ENCODE results near the gene EPB41L4A.

DNA sequence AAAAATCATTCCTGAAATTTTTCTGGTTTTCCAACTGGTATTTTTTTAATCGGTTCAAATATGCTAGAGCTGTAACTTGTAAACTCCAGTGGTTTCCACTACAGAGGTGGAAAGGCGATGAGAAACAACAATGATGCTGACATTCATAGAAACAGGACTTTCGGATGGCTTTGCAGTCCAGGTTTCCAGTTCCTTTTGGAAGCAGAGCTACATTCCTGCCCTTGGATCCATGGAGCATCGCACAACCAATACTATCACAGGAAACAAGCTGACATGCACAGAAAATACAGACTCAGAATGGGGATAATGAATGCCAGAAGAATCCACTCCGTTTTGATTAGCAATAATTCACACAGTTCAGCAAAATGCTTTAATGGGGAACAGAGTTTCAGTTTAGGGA is 140.0 kb downstream of the EPB41L4A start:
- TF ChIP-seq, protein P1, sequence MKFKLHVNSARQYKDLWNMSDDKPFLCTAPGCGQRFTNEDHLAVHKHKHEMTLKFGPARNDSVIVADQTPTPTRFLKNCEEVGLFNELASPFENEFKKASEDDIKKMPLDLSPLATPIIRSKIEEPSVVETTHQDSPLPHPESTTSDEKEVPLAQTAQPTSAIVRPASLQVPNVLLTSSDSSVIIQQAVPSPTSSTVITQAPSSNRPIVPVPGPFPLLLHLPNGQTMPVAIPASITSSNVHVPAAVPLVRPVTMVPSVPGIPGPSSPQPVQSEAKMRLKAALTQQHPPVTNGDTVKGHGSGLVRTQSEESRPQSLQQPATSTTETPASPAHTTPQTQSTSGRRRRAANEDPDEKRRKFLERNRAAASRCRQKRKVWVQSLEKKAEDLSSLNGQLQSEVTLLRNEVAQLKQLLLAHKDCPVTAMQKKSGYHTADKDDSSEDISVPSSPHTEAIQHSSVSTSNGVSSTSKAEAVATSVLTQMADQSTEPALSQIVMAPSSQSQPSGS (tag by site-specific recombination; IDR thresholded peaks at IDR 0.05; ENCODE audit: low read depth) = no peak
- TF ChIP-seq, protein P2, sequence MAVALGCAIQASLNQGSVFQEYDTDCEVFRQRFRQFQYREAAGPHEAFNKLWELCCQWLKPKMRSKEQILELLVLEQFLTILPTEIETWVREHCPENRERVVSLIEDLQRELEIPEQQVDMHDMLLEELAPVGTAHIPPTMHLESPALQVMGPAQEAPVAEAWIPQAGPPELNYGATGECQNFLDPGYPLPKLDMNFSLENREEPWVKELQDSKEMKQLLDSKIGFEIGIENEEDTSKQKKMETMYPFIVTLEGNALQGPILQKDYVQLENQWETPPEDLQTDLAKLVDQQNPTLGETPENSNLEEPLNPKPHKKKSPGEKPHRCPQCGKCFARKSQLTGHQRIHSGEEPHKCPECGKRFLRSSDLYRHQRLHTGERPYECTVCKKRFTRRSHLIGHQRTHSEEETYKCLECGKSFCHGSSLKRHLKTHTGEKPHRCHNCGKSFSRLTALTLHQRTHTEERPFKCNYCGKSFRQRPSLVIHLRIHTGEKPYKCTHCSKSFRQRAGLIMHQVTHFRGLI (tag by site-specific recombination; IDR thresholded peaks at IDR 0.05) = no peak
- TF ChIP-seq ZNF768 (tag by site-specific recombination; IDR thresholded peaks at IDR 0.05) (no peak), ZNF394 (tag by site-specific recombination; IDR thresholded peaks at IDR 0.05; ENCODE audit: borderline replicate concordance) (no peak), ZNF10 (tag by site-specific recombination; IDR thresholded peaks at IDR 0.05) (no peak), ZNF121 (tag by site-specific recombination; IDR thresholded peaks at IDR 0.05) (no peak), ZNF791 (tag by site-specific recombination; IDR thresholded peaks at IDR 0.05) (no peak), ZNF585B (tag by site-specific recombination; IDR thresholded peaks at IDR 0.05) (no peak)
- TF ChIP-seq, protein P3, sequence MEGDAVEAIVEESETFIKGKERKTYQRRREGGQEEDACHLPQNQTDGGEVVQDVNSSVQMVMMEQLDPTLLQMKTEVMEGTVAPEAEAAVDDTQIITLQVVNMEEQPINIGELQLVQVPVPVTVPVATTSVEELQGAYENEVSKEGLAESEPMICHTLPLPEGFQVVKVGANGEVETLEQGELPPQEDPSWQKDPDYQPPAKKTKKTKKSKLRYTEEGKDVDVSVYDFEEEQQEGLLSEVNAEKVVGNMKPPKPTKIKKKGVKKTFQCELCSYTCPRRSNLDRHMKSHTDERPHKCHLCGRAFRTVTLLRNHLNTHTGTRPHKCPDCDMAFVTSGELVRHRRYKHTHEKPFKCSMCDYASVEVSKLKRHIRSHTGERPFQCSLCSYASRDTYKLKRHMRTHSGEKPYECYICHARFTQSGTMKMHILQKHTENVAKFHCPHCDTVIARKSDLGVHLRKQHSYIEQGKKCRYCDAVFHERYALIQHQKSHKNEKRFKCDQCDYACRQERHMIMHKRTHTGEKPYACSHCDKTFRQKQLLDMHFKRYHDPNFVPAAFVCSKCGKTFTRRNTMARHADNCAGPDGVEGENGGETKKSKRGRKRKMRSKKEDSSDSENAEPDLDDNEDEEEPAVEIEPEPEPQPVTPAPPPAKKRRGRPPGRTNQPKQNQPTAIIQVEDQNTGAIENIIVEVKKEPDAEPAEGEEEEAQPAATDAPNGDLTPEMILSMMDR (tag by site-specific recombination; IDR thresholded peaks at IDR 0.05) = no peak
- TF ChIP-seq, protein P4, sequence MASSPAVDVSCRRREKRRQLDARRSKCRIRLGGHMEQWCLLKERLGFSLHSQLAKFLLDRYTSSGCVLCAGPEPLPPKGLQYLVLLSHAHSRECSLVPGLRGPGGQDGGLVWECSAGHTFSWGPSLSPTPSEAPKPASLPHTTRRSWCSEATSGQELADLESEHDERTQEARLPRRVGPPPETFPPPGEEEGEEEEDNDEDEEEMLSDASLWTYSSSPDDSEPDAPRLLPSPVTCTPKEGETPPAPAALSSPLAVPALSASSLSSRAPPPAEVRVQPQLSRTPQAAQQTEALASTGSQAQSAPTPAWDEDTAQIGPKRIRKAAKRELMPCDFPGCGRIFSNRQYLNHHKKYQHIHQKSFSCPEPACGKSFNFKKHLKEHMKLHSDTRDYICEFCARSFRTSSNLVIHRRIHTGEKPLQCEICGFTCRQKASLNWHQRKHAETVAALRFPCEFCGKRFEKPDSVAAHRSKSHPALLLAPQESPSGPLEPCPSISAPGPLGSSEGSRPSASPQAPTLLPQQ (tag by site-specific recombination; IDR thresholded peaks at IDR 0.05) = no peak
- TF ChIP-seq, protein P5, sequence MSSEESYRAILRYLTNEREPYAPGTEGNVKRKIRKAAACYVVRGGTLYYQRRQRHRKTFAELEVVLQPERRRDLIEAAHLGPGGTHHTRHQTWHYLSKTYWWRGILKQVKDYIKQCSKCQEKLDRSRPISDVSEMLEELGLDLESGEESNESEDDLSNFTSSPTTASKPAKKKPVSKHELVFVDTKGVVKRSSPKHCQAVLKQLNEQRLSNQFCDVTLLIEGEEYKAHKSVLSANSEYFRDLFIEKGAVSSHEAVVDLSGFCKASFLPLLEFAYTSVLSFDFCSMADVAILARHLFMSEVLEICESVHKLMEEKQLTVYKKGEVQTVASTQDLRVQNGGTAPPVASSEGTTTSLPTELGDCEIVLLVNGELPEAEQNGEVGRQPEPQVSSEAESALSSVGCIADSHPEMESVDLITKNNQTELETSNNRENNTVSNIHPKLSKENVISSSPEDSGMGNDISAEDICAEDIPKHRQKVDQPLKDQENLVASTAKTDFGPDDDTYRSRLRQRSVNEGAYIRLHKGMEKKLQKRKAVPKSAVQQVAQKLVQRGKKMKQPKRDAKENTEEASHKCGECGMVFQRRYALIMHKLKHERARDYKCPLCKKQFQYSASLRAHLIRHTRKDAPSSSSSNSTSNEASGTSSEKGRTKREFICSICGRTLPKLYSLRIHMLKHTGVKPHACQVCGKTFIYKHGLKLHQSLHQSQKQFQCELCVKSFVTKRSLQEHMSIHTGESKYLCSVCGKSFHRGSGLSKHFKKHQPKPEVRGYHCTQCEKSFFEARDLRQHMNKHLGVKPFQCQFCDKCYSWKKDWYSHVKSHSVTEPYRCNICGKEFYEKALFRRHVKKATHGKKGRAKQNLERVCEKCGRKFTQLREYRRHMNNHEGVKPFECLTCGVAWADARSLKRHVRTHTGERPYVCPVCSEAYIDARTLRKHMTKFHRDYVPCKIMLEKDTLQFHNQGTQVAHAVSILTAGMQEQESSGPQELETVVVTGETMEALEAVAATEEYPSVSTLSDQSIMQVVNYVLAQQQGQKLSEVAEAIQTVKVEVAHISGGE (tag by site-specific recombination; conservative IDR thresholded peaks at IDR 0.05; ENCODE audit: low read depth) = no peak
- TF ChIP-seq, protein P6, sequence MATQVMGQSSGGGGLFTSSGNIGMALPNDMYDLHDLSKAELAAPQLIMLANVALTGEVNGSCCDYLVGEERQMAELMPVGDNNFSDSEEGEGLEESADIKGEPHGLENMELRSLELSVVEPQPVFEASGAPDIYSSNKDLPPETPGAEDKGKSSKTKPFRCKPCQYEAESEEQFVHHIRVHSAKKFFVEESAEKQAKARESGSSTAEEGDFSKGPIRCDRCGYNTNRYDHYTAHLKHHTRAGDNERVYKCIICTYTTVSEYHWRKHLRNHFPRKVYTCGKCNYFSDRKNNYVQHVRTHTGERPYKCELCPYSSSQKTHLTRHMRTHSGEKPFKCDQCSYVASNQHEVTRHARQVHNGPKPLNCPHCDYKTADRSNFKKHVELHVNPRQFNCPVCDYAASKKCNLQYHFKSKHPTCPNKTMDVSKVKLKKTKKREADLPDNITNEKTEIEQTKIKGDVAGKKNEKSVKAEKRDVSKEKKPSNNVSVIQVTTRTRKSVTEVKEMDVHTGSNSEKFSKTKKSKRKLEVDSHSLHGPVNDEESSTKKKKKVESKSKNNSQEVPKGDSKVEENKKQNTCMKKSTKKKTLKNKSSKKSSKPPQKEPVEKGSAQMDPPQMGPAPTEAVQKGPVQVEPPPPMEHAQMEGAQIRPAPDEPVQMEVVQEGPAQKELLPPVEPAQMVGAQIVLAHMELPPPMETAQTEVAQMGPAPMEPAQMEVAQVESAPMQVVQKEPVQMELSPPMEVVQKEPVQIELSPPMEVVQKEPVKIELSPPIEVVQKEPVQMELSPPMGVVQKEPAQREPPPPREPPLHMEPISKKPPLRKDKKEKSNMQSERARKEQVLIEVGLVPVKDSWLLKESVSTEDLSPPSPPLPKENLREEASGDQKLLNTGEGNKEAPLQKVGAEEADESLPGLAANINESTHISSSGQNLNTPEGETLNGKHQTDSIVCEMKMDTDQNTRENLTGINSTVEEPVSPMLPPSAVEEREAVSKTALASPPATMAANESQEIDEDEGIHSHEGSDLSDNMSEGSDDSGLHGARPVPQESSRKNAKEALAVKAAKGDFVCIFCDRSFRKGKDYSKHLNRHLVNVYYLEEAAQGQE (tag by site-specific recombination; IDR thresholded peaks at IDR 0.05) = no peak

All from HEK293 (cell line).